Measurements from ENCODE around the gene OR4L1. TPM values are rescaled to one million over a fixed set of nuclear protein-coding genes. Genes with fewer than 3 reads are reported as not detected.
"Not testable (repeated sequence)": the region's sequence is repeated elsewhere in the genome, so short reads cannot be mapped to it uniquely, and the experiment has no call there.

The OR4L1 gene
- total RNA-seq, 1 donor from 2014 or later, result not detected

- H3K4me3 Mint-ChIP-seq (ENCODE audit: unreplicated experiment), result no peak overlapping the region
- H3K27ac Mint-ChIP-seq (ENCODE audit: unreplicated experiment), result no peak overlapping the region
- H3K4me1 Mint-ChIP-seq (ENCODE audit: unreplicated experiment), result no peaks in the 10 kb centered on the region
- DNase-seq (ENCODE audit: extremely low spot score, unreplicated experiment), result no peak
- TF ChIP-seq, protein P1, sequence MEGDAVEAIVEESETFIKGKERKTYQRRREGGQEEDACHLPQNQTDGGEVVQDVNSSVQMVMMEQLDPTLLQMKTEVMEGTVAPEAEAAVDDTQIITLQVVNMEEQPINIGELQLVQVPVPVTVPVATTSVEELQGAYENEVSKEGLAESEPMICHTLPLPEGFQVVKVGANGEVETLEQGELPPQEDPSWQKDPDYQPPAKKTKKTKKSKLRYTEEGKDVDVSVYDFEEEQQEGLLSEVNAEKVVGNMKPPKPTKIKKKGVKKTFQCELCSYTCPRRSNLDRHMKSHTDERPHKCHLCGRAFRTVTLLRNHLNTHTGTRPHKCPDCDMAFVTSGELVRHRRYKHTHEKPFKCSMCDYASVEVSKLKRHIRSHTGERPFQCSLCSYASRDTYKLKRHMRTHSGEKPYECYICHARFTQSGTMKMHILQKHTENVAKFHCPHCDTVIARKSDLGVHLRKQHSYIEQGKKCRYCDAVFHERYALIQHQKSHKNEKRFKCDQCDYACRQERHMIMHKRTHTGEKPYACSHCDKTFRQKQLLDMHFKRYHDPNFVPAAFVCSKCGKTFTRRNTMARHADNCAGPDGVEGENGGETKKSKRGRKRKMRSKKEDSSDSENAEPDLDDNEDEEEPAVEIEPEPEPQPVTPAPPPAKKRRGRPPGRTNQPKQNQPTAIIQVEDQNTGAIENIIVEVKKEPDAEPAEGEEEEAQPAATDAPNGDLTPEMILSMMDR (IDR thresholded peaks at IDR 0.05), result no peak
- no peaks in the 10 kb centered on the region for H3K27me3 Mint-ChIP-seq (ENCODE audit: unreplicated experiment)
- H3K36me3 Mint-ChIP-seq (ENCODE audit: unreplicated experiment), result no peaks in the 10 kb centered on the region
- H3K9me3 Mint-ChIP-seq (ENCODE audit: unreplicated experiment), result peaks cover 50% of the 10 kb centered on the region
These were observed 15.6 kb upstream of the OR4L1 start for GRCh38 chr14:20044243-20044642.

DNA sequence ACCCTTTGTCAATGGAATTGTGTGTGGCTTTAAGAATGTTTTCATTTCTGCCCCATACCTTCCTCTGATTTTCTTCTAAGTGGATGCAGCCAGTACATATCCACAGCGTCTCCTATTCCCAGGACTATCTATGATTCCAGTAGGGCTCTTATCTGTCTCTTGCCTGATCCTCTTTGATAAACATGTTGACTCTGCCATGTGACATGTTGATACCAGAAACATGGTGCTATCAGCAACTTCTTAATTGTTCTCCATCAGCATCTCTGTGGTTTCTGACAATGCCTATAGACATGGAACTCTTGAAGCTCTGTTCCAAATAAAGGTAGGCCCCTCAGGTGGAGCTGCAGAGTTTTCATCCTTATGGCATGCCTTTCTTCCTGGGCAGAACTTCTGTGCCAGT lies 11.6 kb upstream of the OR4L1 start:
- no peak overlapping the region for H3K27ac Mint-ChIP-seq (ENCODE audit: unreplicated experiment)
- no peaks in the 10 kb centered on the region for H3K4me1 Mint-ChIP-seq (ENCODE audit: unreplicated experiment)
- peaks cover 59% of the 10 kb centered on the region for H3K9me3 Mint-ChIP-seq (ENCODE audit: unreplicated experiment)
- H3K36me3 Mint-ChIP-seq (ENCODE audit: unreplicated experiment), result no peaks in the 10 kb centered on the region
- TF ChIP-seq, protein P1 (IDR thresholded peaks at IDR 0.05), result no peak
- H3K27me3 Mint-ChIP-seq (ENCODE audit: unreplicated experiment), result no peaks in the 10 kb centered on the region
- no peak for DNase-seq (ENCODE audit: extremely low spot score, unreplicated experiment)
- H3K4me3 Mint-ChIP-seq (ENCODE audit: unreplicated experiment), result no peak overlapping the region

- DNase-seq (ENCODE audit: extremely low spot score, unreplicated experiment), result no peak
- H3K4me3 Mint-ChIP-seq (ENCODE audit: unreplicated experiment), result no peak overlapping the region
- H3K4me1 Mint-ChIP-seq (ENCODE audit: unreplicated experiment), result no peaks in the 10 kb centered on the region
- H3K9me3 Mint-ChIP-seq (ENCODE audit: unreplicated experiment), result peaks cover 39% of the 10 kb centered on the region
- TF ChIP-seq, protein P1 (IDR thresholded peaks at IDR 0.05), result no peak
- no peaks in the 10 kb centered on the region for H3K36me3 Mint-ChIP-seq (ENCODE audit: unreplicated experiment)
- H3K27ac Mint-ChIP-seq (ENCODE audit: unreplicated experiment), result no peak overlapping the region
- no peaks in the 10 kb centered on the region for H3K27me3 Mint-ChIP-seq (ENCODE audit: unreplicated experiment)
These were observed 32.2 kb downstream of the OR4L1 start for GRCh38 chr14:20092050-20092449.

DNA sequence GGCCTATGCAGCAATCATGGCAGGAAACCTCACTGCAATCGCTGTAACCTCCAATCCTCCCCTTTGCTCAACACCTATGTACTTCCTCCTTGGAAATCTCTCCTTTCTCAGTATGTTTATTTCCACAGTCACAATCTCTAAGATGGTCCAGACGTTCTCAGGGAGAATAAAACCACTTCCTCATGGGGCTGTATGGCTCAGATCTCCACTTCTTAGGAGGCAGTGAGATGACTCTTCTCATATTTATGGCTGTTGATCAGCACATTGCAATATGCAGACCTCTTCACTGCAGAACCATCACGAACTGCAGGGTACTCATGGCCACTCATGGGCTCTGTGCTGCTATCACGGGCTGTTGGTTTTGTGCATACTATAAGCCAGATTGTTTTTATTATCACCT lies 33.6 kb downstream of the OR4L1 start:
- Mint-ChIP-seq H3K27ac (ENCODE audit: unreplicated experiment) (no peak overlapping the region), H3K4me3 (ENCODE audit: unreplicated experiment) (no peak overlapping the region), H3K4me1 (ENCODE audit: unreplicated experiment) (no peaks in the 10 kb centered on the region), H3K36me3 (ENCODE audit: unreplicated experiment) (no peaks in the 10 kb centered on the region), H3K9me3 (ENCODE audit: unreplicated experiment) (peaks cover 43% of the 10 kb centered on the region), H3K27me3 (ENCODE audit: unreplicated experiment) (no peaks in the 10 kb centered on the region)
- TF ChIP-seq, protein P1 (IDR thresholded peaks at IDR 0.05), result no peak
- DNase-seq (ENCODE audit: extremely low spot score, unreplicated experiment), result no peak

DNA sequence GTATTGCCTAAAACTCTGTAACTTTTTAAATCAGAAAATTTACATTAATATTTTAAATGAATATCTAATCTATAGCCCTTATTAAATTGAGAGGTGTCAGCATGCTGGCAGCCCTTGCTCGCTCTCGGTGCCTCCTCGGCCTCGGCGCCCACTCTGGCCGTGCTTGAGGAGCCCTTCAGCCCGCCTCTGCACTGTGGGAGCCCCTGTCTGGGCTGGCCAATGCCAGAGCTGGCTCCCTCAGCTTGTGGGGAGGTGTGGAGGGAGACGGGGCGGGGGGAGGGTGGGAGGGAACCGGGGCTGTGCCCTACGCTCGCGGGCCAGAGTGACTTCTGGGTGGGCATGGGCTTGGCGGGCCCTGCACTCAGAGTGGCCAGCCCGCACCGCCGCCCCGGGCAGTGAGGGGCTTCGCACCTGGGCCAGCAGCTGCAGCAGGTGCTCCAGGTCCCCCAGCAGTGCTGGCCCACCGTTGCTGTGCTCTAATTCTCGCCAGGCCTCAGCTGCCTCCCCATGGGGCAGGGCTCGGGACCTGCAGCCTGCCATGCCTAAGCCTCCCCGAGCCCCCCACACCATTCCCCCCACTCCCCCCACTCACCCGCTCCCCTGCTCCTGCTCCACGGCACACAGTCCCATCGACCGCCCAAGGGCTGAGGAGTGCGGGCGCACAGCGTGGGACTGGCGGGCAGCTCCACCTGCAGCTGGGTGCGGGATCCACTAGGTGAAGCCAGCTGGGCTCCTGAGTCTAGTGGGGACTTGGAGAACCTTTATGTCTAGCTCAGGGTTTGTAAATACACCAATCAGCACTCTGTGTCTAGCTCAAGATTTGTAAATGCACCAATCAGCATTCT lies 39.3 kb downstream of the OR4L1 start:
- H3K27ac Mint-ChIP-seq (ENCODE audit: unreplicated experiment); H3K27me3 Mint-ChIP-seq (ENCODE audit: unreplicated experiment); H3K36me3 Mint-ChIP-seq (ENCODE audit: unreplicated experiment); H3K4me1 Mint-ChIP-seq (ENCODE audit: unreplicated experiment); DNase-seq (ENCODE audit: extremely low spot score, unreplicated experiment); H3K4me3 Mint-ChIP-seq (ENCODE audit: unreplicated experiment): not testable (repeated sequence)
- H3K9me3 Mint-ChIP-seq (ENCODE audit: unreplicated experiment), result peaks cover 47% of the 10 kb centered on the region

Measured in osteocyte (in vitro differentiated cells).